ENCODE measurements around the gene ABAT.

DNA sequence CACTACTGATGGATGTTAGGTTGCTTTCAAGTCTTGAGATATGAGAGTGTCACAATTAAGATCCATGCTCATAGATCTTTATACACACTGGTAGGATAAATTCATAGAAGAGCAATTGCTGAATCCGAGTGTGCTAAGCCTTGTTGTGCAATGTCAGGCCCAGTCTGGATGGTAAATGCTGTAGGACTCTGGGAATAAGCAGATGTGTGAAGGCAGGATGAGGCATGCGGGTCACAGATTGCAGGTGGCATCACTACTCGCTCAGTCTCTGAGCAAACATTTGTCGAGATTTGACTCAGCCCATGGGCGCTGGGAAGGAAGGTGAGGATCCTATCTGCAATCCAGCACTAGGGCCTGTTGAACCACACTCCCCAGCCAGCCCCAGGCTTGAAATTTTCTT, 82.3 kb downstream of the ABAT start:
- TF ChIP-seq, protein P1, sequence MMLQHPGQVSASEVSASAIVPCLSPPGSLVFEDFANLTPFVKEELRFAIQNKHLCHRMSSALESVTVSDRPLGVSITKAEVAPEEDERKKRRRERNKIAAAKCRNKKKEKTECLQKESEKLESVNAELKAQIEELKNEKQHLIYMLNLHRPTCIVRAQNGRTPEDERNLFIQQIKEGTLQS (IDR thresholded peaks at IDR 0.05) = no peak
- TF ChIP-seq, protein P2, sequence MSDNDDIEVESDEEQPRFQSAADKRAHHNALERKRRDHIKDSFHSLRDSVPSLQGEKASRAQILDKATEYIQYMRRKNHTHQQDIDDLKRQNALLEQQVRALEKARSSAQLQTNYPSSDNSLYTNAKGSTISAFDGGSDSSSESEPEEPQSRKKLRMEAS (IDR thresholded peaks at IDR 0.05) = no peak
